Activated gamma-delta T cell (primary cell): ENCODE data around the gene PAIP1.
A peak's percentile ranks its signal among the peaks of the same experiment; 100 is the strongest.
"Not testable (repeated sequence)": the region's sequence is repeated elsewhere in the genome, so short reads cannot be mapped to it uniquely, and the experiment has no call there.

Experiments
- DNase-seq: peaks from one replicate; lab custom pipeline; 2025; lab: John Stamatoyannopoulos, UW

The PAIP1 gene

DNA sequence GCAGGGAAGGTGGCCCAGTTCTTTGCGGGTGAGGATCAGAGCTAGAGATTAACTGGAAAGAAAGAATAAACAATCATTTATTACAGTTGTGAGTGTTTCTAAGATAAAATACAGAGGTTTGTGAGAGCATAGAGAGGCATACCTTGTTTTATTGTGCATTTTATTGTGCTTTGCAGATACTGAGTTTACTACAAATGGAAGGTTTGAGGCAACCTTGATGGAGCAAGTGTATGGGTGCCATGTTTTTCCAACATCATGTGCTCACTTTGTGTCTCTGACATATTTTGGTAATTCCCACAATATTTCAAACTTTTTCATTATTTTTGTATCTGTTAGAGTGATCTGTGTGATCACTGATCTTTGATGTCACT is 41.2 kb downstream of the PAIP1 start:
- DNase-seq = no peak

DNA sequence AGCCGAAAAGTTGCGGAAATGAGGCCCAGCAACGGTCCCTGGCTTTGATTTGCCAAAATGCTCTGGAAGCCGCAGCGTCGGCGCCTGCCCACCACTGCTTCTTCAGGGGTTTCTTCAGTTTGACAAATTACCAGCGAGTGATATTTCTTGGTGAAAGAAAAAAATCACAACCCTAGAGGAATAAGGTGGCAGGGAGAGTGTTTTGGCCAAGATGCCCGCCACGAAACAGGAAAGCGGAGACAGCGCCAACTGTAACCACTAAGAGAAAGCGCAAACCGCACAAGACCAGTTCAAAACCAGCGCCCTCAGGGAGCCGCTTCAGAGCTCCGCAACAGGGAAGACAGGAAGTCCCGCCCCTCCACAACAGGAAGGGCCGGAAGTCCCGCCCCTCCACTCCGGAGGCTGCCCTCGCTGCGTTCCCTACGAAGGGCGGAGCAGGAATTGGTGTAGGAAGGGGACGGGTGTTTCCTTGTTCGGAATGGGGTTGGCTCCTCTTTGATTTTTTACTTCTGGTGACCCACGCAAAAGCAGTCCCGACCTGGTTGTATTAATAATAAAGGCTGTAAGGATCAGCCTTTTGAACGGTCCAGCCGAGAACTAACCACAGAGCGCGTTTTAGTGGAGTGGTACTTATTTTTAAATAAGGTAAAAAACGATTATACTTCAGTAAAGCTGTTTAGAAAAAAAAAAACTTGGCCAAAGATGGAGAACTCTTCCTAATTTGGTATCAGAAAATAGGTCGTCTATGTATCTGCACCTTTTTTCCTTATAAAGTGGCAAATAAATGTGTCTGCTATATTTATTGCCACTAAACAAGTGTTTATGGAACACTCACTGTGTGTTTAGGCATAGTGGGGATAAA is 41.8 kb downstream of the PAIP1 start, which contains the start of gene C5orf34:
C5orf34 (minus strand) TSS at position 333 of the 862 bp plus-strand sequence. CDS start 5,809 bp downstream, outside the sequence.
- DNase-seq = peak; percentile 65

DNA sequence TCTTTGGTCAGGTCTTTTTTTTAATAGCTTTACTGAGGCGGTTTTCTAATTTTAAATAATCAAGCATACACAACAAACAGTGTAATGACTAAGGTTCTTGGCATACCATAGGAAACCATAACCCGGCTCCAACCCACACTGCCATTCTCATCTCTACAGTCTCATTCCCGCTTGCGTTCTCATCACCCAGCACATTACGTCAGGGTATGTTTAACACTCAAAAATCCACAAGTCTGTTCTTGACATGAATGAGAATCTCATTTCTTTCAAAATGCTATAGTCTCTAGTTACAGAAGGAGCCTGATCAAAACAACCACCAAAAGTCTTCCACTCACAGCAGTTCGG is 42.4 kb downstream of the PAIP1 start:
- DNase-seq = no peak

DNA sequence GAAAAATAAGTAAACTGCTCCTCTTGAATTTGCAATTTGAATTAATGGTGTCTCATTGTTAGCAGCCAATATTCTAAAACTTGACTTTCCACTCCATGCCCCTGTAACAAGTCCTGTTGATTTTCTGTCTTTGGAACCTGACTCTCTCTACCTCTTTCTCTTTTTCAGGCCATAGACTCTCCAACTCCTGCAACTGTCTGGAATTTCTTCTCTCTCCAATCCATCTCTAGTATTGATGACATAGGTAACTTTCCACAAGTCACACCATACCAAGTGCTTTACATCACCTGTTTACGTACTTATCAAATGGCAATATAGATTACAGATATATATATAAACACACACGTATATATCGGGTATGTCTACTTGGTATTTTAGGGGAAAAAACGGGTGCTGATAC is 42.9 kb downstream of the PAIP1 start:
- DNase-seq = no peak

DNA sequence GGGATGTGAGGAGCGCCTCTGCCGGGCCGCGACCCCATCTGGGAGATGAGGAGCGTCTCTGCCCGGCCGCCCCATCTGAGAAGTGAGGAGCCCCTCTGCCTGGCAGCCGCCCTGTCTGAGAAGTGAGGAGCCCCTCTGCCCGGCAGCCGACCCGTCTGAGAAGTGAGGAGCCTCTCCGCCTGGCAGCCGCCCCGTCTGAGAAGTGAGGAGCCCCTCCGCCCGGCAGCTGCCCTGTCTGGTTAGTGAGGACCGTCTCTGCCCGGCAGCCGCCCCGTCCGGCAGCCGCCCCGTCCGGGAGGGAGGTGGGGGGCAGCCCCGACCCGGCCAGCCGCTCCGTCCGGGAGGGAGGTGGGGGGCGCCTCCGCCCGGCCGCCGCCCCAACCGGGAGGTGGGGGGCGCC is 45.8 kb downstream of the PAIP1 start:
- not testable (repeated sequence) for DNase-seq

DNA sequence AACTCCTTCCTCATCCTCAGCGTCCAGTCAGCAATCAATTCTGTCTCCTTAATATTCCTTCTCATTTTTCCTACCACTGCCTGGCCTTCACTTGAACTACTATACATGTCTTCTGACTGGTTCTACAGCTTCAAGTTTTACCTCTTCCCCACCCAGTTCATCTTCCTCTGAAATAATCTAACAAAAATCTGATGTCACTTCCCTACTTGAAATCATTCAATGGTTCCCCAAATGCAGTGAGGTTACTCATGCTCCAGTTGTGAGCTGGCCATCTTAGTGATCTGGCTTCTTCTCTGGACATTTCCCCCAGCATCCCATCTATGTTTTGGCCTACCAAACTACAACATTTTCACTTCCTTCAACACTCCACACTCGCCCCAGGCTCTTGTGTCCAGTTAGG is 58.3 kb downstream of the PAIP1 start:
- no peak for DNase-seq

DNA sequence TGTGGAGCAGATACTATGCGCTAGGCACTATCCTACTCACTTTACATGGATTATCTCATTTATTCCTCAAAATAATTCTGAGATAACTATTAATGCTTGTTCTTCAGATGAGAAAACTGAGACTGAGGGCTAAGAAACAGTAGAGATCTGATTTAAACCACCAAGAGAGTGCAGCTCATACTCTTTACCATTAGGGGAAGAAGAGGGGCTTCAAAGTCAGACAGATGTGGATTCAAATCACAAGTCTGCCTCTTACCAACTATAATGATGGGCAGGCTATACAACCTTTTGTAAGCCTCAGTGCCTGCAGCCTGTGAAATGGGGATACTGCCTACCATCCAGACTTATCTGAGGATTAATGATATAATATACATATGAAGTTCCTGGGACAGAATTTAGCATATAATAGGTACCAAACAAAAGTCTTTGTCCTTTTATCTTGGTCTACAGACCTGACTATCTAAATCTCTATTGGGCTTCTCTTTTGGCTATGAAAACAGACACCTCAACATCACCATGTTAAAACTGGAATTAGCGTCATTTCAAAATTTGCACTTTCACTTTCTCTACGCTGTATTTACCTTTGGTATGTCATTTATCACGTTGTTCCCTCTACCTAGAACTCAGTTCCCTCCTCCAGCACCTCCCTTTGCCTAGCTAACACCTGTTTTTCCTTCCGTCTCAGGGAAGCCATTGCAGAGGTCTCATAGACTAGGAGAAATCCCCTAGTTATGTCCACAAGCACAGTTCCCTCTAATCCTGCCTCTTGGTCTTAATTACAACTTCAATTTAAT is 59.4 kb downstream of the PAIP1 start:
- DNase-seq = no peak

DNA sequence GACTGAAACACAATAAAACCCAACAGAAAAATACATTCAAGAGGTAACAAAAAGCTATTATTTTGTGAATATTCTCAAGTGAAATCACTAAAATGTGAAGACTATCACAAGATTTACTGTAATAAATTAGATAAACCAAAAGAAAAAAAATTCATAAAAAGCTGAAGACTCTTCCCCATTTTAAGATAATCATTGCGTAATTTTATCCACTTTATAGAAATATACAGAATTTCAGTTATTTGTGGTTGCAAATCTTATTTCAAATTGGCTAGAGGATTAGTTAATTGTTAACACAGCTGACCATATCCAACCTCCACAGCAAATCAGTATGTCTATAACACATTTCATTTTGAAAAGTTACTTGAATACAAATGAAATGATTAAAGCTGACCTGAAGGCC is 65.6 kb downstream of the PAIP1 start:
- no peak for DNase-seq

DNA sequence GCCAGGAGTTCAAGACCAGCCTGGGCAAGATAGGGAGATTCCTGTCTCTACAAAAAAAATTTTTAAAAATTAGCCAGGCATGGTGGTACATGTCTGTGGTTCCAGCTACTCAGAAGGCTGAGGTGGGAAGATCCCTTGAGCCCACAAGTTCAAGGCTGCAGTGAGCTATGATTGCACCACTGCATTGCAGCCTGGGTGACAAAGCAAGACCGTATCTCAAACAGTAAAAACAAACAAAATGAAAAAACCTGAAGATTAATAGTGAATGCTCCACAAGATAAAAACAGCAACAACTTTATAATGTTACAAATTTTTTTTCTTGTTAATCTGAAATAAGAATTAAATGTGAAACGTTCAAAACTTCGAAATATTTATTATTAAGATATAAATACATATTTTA is 70.5 kb downstream of the PAIP1 start:
- no peak for DNase-seq

DNA sequence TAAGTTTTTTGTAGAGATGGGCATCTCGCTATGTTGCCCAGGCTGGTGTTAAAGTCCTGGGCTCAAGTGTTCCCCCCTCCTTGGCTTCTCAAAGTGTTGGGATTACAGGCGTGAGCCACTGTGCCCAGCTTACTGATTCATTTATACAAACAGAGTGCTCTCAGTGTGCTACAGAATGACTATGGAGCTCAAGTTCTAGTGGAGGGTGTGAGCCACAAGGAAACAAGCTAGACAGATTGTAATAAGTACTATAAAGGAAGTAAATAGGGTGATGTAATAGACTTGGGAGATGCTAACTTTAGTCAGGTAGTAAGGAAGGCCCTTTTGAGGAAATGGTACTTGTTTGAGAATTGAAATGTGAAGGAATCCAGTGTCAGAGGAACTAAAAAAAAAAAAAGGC is 71.5 kb downstream of the PAIP1 start:
- DNase-seq = no peak

DNA sequence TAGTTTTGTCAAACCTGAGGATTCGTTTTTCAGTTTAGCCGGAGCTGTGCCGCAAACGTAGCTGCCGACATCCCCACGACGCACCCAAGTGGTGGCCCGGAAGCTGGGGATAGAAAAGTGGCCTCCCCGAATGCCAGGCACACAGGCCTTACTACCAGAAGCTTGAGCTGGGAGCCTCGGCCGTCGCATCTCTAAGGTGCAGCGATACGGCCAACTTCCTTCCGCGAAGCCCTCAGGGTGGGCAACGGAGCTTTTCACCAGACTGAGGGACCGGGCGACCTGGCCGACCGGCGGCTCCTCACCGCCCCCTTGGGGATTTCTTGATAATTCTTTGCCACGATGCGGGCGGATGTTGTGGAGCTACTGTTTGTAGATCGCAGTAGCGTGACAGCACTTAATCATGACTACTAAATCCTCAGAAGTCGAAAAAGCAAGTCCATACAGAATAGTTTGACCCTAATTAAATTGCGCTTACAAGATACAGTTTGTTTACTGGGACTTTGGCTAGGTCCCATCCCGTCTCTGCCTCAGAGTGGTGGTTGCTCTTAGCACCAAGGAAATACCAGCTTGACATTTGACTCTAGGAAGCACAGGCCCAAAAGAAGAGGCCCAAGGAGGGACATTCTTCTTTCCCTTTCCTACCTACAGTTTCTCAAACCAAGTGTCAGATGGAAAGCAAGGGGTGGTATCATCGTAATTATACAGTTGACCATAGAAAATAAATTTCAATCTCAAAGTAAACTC is 72.6 kb downstream of the PAIP1 start:
- DNase-seq = peak; percentile 42

DNA sequence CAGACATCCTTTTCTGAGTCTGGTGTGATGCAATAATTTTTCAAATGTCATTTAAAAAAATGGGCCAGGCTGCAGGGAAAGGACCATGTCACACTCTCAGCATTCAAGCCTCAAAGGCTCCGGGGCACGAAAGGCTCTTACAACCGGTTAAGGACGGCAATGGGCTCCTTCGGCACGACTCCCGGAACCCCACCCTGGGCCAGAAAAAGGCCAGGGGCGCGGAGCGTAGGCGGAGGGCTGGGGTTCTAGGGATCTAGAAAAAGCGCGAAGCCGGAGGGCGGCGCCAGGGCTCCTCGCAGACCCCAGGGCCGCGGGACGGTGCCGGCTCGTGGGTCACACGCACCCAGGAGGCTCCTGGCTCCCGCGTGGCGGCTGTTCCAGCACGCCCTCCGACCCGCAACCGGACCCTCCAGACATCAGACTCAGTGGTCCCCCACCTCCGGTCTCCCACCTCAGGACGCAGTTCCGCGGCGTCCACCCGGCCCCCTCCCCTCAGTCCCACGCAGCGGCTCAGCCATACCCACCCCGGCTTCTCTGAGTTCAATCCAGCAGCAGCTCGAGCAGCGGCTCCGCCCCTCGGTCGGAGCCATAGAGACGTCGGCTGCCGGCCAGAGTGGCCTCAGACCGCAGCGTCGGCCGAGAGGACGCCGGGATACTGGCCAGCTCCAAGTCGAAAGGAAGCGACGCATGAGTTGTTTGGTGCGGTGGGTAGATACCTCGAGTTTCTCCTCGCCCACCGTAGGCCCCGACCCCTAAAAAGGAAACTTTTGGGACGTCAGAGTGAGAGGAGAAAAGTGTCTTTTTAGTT is 73.4 kb downstream of the PAIP1 start, which contains the start of gene TMEM267:
TMEM267 (minus strand) TSS at position 568 of the 808 bp plus-strand sequence. CDS start 29,896 bp downstream, outside the sequence.
- DNase-seq = peak; percentile 75

DNA sequence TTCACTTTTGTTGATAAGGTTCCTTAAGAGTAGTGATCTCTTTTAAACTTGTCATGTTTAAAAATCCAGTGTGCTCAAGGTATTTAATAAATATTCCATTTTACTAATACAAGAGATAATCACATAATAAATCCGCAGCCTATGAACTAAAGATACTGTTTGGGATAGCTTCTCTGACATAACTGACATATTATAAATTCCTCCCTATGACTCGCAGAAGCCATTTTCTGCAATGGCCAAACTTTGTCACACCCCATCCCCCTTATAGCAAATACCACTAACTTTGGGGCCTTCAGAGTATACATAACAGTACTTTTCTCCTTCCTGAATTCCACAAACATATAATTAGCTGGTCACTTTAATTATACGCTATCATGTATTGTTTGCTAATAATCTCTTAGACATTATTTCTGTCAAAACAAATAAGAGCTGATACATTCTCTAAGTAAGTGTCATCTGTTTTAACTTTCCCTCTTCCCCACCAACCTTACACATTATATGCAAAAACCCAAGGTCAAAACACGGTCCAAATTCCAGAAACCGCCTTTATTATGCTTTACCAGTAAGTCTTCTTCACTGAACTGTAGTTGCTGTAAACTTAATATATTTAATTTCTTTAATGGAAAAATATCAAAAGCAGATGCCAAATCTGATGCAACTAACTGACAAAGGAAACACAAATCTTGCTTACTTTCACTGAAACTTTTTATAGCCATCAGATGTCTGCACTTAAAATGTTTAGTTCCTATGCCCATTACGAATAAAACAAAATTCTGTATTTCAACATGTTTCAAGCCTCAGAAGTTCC is 74.2 kb downstream of the PAIP1 start:
- no peak for DNase-seq
